ENCODE results near the gene HCN4.

HCN4 gene

GRCh38 chr15:73352082-73352481 lies 16.7 kb downstream of the HCN4 start:
- no peak overlapping the region for H3K4me3 ChIP-seq (replicated peaks; ENCODE audit: low read depth, low read length)
- no peak for TF ChIP-seq CTCF (IDR thresholded peaks at IDR 0.05; ENCODE audit: low read length, missing control alignments)
- DNase-seq (ENCODE audit: low read depth): no peak

- no peak for DNase-seq (ENCODE audit: low read depth)
- TF ChIP-seq CTCF (IDR thresholded peaks at IDR 0.05; ENCODE audit: low read length, missing control alignments): no peak
These were observed 19.6 kb downstream of the HCN4 start for GRCh38 chr15:73349191-73349590.

GRCh38 chr15:73346735-73347312 lies 21.9 kb downstream of the HCN4 start:
- DNase-seq (ENCODE audit: low read depth): peak; percentile 36
- H3K4me3 ChIP-seq (replicated peaks; ENCODE audit: low read depth, low read length): no peak overlapping the region
- TF ChIP-seq CTCF (IDR thresholded peaks at IDR 0.05; ENCODE audit: low read length, missing control alignments): no peak

More at GRCh38 chr15:73349191-73349590, 19.6 kb downstream of the HCN4 start:
- H3K4me3 ChIP-seq (replicated peaks; ENCODE audit: low read depth, low read length): no peak overlapping the region

GRCh38 chr15:73345658-73346057 lies 23.1 kb downstream of the HCN4 start:
- TF ChIP-seq CTCF (IDR thresholded peaks at IDR 0.05; ENCODE audit: low read length, missing control alignments): no peak
- DNase-seq (ENCODE audit: low read depth): no peak

GRCh38 chr15:73344056-73344455 lies 24.7 kb downstream of the HCN4 start:
- no peak for DNase-seq (ENCODE audit: low read depth)
- no peak for TF ChIP-seq CTCF (IDR thresholded peaks at IDR 0.05; ENCODE audit: low read length, missing control alignments)
- no peak overlapping the region for H3K4me3 ChIP-seq (replicated peaks; ENCODE audit: low read depth, low read length)

More at GRCh38 chr15:73345658-73346057, 23.1 kb downstream of the HCN4 start:
- no peak overlapping the region for H3K4me3 ChIP-seq (replicated peaks; ENCODE audit: low read depth, low read length)

- no peak overlapping the region for H3K4me3 ChIP-seq (replicated peaks; ENCODE audit: low read depth, low read length)
- TF ChIP-seq CTCF (IDR thresholded peaks at IDR 0.05; ENCODE audit: low read length, missing control alignments): no peak
- peak; percentile 3 for DNase-seq (ENCODE audit: low read depth)
These were observed 26.7 kb downstream of the HCN4 start for GRCh38 chr15:73341886-73342600.
